Measurements from ENCODE around the gene PSME3IP1.

- no peak for TF ChIP-seq CTCF (conservative IDR thresholded peaks at IDR 0.05)
- no peak for TF ChIP-seq ZFX (IDR thresholded peaks at IDR 0.05)
Observed at GRCh38 chr16:57146040-57146647, 39.7 kb downstream of the PSME3IP1 start.
